Activated effector memory CD4-positive, alpha-beta T cell treated with anti-CD3 and anti-CD28 coated beads, Interleukin-2, amount 50 U/mL, for 16 hours (primary cell): ENCODE data around the gene RNF11.

Experiments used
- DNase-seq: peaks from one replicate; pipeline ENCODE4 v3.0.0-alpha.2; 2020

The RNF11 gene

GRCh38 chr1:51298322-51298705, 62.2 kb downstream of the RNF11 start:
- DNase-seq: no peak

GRCh38 chr1:51299185-51299885, 63.3 kb downstream of the RNF11 start:
- no peak for DNase-seq

DNA sequence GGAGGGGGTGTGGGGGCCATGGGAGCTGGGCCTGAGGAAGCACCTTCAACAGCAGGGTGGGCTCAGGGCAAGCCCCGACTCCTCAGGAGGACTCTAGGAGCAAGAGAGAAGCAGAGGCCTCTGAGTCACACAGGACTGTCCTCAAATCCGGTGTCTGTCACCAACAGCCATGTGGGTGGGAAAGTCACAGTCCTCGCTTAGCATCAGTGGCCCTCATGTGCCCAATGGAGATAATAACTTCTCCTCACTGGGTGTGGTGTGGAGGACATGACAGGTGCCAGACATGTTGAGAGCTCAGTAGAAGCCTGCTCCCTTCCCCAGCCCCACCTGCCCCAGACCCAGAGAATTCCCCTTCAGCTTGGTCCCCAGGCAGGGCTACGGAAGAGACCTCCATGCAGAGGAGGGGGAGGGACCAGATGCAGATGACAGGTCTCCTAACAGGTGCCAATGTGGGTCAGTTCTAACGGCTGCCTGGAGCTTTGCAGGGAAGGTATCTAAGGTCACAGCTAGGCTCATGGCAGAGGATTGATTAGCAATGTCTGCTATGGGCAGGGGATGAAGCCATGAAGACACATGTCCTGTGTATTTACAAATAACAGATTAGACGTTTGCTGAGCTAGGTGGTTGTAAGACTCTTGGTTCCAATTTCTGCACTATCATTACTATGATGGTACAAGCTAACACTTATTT, 64.1 kb downstream of the RNF11 start:
- no peak for DNase-seq

GRCh38 chr1:51301152-51301843, 65.2 kb downstream of the RNF11 start:
- no peak for DNase-seq

DNA sequence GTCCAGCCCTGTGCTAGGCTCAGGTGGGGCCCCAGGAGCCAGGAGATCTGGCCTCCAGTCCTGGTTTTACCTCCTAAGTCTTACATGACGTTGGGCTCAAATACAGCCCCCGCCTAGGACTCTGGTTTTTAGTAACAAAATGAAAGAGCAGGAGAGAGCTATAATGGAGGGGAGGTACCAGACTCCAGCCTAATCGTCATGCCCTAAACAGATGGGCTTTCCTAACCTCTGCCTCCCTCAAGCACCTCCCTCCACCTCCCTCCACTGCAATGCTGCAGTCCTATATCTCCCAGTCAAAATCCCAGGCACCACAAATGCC, 65.7 kb downstream of the RNF11 start:
- DNase-seq: no peak

DNA sequence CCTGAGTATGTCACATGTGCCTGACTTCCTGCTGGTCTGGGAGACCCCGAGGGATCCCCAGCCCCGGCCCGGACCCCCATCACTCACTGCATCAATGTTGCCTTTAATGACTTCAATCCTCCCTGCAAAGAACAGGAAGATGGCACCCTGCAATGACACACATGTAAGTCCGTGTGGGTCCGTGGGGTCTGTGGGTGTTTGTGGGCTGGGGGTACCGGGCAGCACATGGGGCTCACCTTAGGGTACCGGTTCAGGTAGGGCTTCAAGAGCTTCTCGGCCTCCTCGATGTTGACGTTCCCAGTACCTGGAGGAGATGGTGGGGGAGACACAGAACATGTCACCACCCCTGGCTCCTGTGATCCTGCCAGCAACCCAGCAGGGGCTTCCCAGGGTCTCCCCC, 66.2 kb downstream of the RNF11 start:
- no peak for DNase-seq

- no peak for DNase-seq
Observed at GRCh38 chr1:51302746-51303145, 66.7 kb downstream of the RNF11 start.

DNA sequence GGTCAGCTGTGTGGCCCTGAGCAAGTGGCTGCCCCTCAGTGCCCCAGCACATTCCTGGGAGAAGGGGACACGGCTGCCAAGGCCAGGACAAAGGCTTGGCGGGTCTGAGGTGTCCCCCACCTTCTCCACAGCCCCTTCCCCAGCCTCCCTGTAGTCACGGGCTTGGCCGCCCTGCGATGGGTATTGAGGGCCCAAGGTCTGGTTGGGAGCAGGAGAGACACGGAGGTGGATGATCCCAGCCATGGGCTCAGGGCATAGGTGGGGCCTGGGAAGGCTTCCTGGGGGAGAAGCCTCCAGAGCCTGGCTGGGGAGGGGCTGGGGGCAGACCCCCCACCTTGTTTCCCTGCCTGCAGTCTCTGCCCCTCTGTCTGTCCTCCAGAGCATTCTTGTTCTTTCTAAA, 67.2 kb downstream of the RNF11 start:
- DNase-seq: no peak

DNA sequence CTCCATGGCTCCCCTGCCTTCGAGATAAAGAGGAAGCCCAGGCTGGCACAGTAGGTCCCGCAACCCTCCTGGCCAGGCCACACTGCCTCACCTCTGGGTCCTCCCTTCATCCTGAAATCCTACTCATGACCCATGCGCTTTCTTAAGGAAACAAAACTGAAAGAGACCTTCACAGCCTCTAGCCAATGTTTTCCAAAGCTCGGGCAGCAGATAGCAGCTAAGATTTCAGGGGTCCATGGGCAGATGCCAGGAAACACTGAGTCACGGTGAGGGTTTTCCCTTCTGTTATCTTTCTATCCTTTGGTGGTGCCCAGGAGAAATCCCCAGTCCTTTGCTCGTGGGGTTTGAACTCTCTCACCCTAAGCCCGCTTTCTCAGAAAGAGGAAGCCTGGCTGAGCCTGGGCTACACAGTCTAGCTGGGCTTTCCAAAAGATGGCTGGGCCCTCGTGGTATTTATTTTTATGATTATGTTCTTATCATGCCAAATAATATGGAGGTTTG, 67.7 kb downstream of the RNF11 start:
- no peak for DNase-seq

GRCh38 chr1:51304360-51304759, 68.3 kb downstream of the RNF11 start:
- no peak for DNase-seq

DNA sequence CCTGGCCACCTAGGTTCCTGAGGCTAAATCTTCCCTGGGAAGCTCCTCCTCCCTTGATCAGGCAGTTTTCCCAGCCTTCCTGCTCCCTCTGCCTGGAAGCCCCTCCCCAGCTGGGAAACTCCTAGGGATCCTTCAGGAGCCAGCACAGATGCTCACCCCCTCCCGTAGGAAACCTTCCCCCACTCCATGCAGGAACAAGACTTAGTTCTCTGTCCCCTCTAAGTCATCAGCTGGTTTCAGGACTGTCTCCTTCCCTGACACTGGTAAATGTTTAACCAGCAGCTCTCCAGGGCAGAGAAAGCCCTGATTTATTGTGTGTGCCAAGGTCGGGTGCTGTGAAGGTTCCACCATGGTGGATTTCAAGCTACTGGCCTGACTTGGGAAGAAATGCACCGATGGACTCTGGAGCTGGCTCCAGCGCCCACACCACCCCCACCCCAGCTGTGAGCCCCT, 69.3 kb downstream of the RNF11 start:
- no peak for DNase-seq

DNA sequence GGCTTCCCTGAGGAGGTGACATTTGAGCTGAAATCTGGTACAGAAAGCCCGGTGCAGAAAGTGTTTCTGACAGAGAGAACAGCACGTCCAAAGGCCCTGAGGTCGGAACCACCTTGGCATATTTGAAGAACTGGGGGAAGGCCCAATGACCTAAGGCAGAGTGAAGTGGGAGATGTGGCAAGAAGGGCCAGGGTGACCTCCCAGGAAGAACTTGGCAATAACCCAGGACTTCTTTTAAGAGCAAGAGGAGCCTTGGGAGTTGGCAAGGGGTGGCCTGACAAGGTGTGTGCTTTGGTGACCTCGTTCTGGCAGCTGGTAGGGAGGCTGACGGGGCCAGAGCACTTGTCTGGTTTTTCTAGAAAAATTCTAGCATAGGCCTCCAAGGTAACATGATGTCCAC, 70.9 kb downstream of the RNF11 start:
- no peak for DNase-seq

GRCh38 chr1:51308636-51309035, 72.6 kb downstream of the RNF11 start:
- DNase-seq: no peak

DNA sequence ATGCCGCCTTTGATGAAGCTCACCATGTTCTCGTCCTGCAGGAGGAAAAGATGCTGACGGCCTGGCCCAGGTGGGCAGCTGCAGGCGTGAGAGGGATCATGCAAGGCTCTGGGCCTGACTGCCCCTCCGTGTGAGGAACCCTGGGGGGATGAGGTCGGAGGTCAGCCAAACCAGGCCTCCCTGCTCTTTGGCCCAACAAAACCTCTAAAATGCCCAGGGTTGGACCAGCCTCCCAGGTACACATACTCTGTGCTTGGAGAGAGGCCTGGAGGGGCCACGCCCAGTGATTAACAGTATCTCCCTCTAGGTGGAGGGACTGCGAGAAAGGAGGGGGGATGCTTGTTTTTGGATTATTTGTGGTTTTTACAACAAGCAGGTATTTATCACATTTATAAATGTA, 73.2 kb downstream of the RNF11 start:
- DNase-seq: no peak

GRCh38 chr1:51310871-51311613, 75.0 kb downstream of the RNF11 start:
- DNase-seq: no peak

- DNase-seq: no peak
Observed at GRCh38 chr1:51311826-51312225, 75.8 kb downstream of the RNF11 start.

GRCh38 chr1:51312718-51313117, 76.6 kb downstream of the RNF11 start:
- DNase-seq: no peak

DNA sequence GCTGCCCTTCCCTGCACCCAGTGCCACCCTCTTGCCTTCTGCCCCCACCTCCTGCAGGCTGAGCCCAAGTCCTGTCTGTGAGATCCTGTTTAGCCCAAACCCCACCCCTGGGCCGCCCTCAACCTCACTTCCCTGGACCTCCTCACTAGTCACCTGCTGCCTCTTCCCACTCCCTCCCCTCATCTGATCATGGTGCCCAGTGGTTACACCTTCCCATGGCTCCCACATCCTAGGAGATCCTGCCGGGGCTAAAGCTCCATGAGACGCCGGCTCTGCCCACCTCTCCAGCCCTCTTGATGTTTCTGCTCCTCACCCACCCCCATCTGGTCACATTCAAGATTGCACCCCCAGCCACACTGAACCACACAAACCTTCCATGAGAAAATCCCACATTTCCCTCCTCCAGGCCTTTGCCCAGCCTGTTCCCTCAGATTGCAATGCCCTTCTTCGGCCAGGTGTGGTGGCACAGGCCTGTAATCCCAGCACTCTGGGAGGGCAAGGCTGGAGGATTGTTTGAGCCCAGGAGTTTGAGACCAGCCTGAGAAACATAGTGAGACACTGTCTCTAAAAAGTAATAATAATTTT, 77.3 kb downstream of the RNF11 start:
- DNase-seq: no peak

DNA sequence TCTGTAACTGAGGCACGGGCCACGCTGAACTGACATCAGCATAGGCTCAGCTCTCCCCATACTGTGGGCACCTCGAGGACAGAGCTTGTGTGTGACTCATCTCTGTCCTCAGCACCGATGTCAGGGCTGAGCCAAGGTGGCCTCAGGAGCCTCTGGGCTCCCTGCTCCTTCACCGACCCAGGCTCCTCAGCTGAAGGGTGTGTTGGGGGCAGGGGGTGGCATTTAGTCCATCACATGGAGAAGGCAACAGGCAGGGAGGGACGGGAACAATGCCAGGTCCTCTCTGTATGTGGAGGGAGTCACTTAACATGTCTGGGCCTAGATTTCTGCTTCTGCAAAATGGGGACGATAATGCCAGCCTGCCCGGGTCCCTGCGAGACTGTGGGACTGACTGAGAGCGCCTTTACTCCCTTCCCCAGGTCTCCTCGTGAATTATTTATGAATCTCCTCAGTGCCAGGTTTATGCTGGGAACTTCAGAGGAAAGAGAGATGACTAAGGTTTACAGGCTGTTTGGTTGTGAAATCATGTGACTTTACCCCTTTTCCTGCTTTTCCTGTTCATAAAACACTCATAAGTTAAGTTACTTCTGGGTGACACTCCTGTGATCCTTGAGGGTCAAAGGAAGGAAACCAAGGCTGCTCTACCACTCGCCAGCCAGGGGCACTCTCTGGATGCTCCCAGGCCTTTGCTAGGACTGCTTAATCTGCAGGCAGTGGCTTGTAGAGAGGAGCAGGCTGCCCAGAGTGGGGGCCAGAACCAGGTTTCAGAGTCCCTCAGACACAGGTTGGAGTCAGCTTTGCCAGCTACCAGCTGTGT, 78.1 kb downstream of the RNF11 start:
- DNase-seq: no peak

GRCh38 chr1:51314974-51315373, 78.9 kb downstream of the RNF11 start:
- DNase-seq: no peak

- no peak for DNase-seq
Observed at GRCh38 chr1:51316113-51316845, 80.2 kb downstream of the RNF11 start.

DNA sequence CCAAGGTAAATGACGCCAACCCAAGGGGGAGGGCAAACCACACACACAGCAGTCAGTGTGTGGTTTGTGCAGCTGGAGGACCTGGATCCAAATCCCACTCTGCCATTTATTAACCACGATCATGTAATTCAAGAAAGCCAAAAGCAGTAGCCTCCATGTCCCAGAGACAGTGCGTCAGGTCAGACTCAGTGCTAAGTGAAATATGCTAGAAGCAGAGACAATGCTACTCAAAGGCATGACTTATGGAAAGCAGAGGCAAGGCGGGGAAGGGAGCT, 80.7 kb downstream of the RNF11 start:
- no peak for DNase-seq
